RPMI8226 (cell line): ENCODE measurements around the gene GAL.
A peak's percentile ranks its signal among the peaks of the same experiment; 100 is the strongest.

Source experiments
- DNase-seq: peaks from one replicate; pipeline ENCODE4 v3.0.0-alpha.2; 2015

Gene GAL

DNA sequence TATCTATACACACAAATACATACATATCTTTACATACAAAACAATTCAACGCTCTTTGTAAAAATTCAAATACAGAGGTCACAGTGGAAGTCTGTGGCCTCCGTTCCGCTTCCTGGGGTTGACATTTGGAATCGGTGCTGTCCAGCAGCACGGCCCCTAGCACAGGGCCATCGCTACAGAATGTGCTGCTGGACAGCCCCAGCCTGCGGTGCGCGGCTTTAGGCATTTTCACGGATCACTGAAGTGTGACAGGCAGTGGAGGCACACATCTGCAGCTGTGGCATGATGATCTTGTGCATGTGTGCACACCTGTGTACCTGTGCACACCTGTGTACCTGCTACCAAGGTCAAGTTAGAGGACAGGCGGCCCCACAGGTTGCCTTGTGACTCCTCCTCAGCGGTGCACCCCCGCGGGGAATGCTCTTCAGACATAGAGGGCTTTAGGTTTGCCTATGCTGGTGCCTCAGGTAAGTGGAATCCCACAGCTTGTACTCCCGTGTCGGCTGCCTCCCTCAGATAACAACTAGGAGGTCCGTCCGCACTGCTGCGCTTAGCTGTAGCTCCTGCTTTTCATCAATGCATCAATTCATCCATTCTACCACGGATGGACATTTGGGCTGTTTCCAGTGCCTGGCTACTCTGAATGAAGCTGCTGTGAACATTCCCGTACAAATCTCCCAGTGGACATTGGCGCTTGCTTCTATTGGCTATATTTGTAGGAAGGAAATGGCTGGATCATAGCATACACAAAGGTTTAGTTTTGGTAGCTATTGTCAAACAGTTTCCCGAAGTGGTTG is 29.9 kb downstream of the GAL start:
- no peak for DNase-seq

DNA sequence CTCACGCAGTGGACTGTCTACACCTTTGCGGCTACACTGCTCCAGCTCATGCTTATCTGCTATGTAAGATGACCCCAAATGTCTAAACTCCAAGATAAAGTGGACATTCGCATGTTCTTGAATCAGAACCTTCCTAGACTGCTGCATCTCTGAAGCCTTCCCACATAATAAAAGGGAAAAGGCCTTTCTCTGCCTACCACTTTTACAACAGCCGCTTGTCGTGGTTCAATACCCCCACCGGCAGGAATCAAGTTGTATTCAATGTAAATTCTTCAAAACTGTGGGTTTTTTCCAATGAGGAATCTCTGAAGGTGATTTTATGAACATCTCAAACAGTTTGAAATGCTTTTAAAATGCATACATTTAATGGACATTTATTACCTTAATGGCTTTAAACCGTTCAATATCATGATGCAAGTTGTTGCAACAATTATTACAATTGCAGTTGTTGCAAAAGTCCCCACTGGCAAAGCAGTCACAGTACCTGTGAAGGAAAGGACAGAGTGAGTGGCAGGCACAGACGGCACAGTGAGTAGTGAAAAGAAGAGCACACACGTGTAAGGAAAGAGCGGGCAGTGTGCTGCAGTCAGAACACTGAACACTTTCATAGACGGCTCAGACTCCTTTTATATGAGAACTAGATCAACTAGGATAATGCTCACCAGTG is 31.2 kb downstream of the GAL start:
- DNase-seq, result no peak

DNA sequence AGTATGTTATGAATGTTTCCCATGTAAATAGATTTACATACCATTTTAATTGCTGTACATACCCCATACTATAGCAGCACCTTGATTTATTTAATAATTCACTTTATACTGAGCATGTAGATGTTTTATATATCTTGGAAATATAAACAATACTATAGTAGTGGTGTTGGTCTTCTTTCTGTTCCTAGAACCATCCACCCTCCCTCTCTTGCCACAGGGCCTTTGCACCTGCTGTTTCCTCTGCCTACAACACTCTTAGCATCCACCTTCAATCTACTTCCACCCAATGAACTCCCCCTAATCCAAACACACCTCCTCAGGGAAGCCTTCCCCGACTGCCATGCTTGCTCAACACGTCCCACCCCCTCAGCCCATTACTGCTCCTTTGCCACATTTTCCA is 36.7 kb downstream of the GAL start:
- no peak for DNase-seq

DNA sequence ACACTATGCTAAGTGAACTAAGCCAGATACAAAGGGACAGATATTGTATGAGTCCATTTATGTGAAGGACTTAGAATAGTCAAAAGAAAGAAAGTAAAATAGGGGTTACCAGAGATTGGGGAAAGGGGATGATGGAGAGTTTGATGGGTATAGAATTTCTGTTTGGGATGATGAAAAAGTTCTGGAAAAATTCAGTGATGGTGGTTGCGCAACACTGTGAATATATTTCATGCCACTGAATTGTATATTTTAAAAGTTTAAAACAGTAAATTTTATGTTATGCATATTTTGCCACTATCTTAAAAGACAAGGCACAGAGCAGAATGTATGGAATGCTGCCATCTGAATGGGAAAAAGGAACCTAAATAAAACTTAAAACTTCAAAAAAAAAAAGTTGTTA is 37.8 kb downstream of the GAL start:
- no peak for DNase-seq

DNA sequence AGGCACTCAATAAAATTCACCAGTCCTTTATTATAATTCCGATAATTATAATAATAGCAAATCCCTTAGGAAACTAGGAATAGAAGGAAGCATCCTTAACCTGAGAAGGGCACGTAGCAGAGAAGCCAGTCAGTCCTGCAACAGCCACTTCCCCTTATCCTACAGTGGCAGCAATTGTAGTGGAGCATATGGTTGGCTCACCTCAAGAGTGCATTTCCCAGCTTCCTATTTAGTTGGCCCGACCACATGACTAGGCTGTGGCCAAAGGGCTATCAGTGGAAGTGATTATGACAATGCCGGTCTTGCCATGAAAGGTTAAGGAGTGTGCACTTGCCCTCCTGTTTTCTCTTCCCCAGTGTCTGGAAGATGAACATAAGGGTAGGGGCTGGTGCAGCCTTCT is 39.9 kb downstream of the GAL start:
- DNase-seq, result no peak

DNA sequence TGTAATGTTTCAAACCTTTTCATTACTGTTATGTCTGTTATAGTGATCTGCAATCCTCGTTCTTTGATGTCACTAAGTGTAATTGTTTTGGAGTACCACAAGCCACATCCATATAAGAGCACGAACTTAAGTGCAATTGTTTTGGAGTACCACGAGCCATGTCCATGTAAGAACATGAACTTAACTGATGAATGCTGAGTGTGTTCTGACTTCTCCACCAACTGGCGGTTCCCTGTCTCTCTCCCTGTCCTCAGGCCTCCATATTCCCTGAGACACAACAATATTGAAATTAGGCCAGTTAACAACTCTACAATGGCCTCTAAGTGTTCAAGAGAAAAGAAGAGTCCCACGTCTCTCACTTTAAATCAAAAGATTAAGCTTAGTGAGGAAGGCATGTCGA is 43.4 kb downstream of the GAL start:
- DNase-seq, result peak; percentile 23

DNA sequence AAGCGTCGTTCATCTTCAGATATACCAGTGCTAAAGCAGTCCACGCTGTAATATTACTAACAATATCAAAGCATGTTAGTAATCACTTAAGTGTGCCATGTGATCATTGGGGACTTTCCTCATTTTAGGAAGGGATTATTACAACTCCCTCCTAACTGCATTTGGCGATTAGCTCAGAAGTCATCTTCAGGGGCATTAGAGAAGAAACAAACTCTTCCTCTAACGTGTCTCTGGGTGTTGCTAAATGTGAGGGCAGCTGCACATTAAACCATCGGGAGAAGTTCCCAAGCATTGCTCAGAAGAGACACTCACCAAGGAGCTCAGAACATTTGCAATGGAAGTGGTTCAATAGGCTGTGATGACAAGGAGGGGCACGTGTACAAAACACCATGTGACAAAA is 49.8 kb downstream of the GAL start:
- DNase-seq, result no peak

DNA sequence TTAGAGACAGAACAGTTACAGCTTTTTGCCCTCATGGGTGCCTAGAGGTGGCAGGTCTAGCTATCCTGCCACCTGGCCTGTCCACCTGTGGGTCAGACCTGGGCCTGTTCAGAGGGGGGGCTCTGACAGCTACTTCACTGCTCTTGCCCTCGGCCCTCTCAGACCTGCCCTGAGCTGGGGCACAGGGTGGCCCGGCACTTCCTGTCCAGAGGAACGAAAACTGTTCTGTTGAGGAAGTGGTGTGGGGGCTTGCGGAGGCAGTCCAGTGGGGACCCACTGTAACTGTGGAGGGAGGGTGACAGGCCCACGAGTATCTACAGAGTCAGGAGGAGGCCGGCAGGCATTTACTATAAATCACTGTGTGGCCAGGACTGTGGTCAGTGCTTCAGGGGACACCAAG is 50.8 kb downstream of the GAL start:
- no peak for DNase-seq

DNA sequence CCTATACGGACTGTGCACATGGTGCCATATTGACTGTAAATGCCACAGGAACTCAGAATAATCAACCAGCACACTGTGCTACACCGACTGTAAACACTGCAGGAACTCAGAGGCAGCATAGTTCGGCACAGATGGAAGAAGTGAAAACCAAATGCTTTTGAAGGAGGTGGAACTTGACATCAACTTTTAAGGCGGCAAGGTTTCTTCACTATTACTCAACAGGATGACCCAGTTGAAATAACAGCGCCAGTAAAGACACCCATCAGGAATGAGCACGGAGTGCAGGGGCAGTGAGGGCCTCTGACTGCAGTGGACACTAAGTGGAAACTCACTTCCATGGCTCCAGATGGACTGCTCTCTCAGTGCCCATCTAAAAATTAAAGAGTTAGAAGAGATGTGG is 51.3 kb downstream of the GAL start:
- no peak for DNase-seq
